ENCODE measurements around the gene NRCAM.

GRCh38 chr7:108308903-108309302, 147.3 kb downstream of the NRCAM start:
- TF ChIP-seq SP1 (IDR thresholded peaks at IDR 0.05): no peak
- no peak for TF ChIP-seq LEF1 (IDR thresholded peaks at IDR 0.05; ENCODE audit: borderline replicate concordance)
- no peak for TF ChIP-seq HDGF (IDR thresholded peaks at IDR 0.05; ENCODE audit: borderline replicate concordance)
- no peak for TF ChIP-seq ARNT (IDR thresholded peaks at IDR 0.05)
- TF ChIP-seq ELF4 (IDR thresholded peaks at IDR 0.05): no peak
- TF ChIP-seq FOXK2 (IDR thresholded peaks at IDR 0.05): no peak
